Measurements from ENCODE around the gene GPALPP1.
"Not testable (repeated sequence)": the region's sequence is repeated elsewhere in the genome, so short reads cannot be mapped to it uniquely, and the experiment has no call there.

Gene GPALPP1

DNA sequence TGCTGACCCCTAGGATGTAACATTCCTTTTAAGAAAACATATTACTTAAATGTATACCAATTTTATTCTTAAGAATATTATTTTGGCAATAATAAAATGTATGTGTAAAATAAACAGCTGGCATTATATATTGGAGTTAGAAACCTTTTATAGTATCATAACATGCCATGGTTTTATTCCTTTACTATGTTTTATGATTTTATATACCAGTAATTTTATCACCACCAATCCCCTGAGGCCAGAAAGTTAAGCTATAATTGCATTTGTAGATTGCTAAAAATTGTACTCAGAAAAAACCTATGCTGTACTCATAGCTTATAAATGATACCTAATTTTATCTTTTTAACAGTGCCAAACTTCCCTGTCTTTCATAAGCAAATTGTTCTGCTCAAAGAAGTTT is 17.9 kb downstream of the GPALPP1 start:
- DNase-seq: no peak

DNA sequence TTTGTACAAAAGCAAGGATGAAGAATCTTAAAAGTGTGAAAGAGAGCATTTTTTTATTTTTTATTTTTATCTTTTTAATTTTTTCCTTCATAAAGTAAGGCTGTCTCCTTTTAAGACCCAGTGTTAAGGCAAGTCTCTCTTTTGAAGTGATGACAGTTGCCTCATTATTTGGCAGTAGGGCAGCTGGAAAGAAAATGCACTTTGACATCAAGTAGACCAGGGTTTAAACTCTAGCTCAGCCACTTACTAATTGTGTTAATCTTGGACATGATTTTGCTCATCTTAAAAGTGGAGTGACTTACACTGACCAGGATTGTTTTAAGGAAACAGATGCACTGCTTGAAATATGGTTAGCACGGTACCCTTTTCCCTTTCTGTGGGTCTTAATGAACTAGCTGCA is 18.5 kb downstream of the GPALPP1 start:
- DNase-seq: no peak

DNA sequence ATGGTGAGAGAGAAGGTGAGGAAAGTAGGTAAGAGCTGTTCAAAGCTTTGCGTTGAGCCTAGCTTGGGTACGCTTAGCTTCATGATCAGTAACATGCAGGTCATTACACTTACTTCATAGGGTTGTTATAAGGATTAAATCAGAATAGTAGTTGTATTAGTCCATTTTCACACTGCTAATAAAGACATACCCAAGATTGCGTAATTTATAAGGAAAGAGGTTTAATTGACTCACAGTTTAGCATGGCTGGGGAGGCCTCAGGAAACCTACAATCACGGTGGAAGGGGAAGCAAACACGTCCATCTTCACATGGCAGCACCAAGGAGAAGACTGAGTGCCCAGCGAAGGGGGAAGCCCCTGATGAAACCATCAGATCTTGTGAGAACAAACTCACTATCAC is 21.9 kb downstream of the GPALPP1 start:
- DNase-seq: no peak

DNA sequence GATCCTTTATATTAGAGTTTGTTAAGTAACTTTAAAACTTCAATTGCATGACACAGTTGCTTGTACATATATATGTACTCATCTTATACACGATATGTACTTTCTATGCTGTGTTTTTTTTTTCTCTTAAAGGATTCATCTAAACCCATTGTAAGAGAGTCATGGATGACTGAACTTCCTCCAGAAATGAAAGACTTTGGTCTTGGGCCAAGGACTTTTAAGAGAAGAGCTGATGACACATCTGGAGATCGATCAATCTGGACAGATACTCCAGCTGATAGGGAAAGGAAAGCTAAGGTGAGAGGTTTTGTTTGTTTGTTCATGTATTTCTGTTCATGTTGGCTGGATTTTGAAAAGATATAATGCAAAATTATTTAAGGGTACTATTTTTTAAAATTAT is 26.0 kb downstream of the GPALPP1 start:
- no peak for DNase-seq

DNA sequence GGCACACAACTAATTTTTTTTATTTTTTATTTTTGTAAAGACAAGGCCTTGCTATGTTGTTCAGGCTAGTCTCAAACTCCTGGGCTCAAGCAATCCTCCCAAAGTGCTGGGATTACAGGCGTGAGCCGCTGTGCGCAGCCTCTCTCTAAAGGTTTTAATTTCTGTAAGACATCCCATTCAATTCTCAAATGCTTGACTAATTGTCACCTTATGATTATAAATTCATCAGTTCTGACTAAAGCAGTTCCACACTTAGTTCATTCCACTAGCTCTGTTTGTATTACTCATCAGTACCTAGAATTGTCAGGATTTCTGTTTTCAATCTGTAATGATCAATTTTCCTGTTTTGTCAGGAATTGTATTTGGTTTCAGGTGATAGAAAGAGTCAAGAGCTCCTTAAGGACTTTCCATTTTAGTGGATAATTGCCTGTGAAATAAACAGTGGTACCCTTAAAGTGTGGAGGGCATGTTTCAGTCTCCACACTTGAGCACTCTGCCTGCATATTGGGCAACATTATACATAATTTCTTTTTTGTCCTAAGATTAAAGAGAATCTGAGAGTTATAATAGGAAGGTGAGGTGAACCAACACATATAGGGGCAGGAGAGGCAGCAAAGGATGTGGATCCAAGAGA is 27.6 kb downstream of the GPALPP1 start:
- no peak for DNase-seq

DNA sequence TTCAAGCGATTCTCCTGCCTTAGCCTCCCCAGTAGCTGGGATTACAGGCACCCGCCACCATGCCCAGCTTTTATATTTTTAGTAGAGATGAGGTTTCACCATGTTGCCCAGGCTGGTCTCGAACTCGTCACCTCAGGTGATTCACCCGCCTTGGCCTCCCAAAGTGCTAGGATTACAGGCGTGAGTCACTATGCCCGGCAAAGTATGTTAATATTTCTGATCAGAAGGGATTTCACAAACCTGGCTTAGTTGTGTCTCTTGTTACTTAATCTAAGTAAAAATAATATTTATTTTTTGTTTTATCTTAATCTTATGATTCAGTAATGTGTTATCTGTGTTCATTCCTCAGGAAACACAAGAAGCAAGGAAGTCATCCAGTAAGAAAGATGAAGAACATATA is 30.6 kb downstream of the GPALPP1 start:
- not testable (repeated sequence) for DNase-seq

DNA sequence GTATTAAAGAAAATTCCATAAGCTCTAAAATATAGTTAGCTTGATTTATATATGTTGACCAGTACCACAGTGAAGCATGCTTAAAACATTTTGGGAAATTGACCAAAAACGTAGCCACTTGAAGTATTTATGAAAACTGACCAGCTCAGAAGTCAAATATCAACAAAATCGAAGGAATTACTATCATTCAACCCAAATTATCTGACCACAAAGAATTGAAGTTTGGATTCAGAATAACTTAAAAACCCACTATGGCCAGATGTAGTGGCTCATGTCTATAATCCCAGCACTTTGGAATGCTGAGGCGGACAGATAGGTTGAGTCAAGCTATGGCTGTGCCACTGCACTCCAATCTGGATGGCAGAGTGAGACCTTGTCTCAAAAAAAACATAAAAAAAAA is 31.9 kb downstream of the GPALPP1 start:
- no peak for DNase-seq

DNA sequence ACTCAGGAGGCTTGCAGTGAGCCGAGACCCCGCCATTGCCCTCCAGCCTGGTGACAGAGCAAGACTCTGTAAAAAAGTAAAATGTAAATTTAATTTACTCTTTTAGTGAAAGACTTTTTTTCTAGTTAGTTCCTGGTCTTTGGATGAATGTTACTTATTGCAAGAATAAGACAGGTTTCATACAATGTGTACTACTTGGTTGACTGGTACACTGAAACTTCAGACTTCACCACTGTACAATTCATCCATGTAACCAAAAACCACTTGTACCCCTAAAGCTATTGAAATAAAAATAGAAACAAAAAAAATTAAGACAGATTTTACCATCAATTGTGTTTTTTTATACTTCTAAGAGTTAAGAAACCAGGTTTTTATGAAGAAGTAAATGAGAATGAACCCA is 35.5 kb downstream of the GPALPP1 start:
- no peak for DNase-seq

DNA sequence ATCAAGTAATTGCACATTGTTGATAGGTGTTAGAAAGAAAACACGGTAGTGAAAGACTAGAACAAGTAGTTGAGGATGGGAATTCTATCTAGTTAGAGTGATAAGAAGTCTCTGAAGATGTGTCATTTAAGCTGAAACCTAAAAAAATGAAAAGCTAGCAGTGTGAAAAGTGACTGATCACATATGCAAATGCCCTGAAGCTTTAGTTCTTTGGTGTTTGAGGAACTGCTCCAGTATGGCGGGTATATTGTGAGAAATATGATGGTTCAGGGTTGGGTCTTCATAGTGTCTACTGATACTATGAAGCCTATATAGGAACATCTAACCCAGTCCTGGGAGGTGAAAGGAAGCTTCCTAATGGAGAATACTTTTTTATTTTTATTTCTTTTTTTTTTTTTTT is 45.0 kb downstream of the GPALPP1 start:
- DNase-seq: no peak

DNA sequence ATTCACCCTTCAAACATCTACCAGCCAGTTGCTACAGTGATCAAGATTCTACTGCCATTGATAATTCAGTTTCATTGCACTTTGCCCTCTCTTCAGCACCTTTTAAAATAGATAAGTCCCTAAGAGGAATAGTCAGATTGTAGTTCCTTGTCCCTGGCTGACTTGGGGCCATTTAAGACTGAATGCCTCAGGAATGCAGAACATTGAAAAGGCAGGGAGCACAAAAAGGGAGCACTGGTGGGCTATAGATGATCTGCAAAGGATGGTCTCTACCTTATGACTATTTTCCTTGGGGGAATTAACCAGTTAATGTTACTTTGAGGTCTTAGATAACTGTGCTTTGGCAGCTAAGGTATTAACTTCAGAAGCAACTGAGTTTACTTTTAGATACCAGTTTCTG is 46.9 kb downstream of the GPALPP1 start:
- no peak for DNase-seq

DNA sequence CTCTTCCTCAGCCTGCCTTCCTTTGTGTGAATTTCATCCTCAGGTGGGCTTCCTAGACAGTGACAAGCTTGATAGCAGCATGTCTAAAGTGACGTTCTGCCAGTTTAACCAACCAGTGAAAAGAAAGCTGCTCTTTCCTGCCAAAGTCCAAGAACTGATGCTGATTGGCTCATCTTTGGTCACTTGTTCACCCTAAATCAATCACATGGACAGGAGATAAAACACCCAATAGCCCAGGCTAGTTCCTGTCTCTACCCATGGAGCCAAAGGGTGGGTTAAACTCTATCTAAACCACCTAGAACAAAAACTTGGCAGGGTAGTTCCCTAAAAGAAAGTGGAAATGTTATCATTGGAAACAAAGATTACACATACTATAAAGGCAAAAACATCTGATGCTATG is 50.8 kb downstream of the GPALPP1 start:
- DNase-seq: no peak

DNA sequence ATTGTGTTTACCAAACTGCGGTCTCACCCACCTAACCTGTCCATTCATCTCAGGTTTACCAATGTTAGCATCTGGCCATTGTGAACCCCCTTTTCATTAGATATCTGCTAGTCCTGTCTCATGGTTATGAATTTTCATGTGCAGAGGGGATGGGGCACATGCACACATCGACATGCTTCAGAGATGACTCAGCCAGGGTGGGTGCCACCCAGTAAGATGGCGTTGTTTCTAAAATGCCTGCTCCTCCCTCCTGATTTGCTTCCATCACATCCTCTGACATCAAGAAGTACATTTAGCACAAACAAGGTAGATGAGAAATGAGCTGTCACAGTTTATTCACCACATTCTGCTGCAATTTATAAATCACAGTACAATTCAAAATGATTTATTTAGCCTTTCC is 51.3 kb downstream of the GPALPP1 start:
- DNase-seq: peak; percentile 50

DNA sequence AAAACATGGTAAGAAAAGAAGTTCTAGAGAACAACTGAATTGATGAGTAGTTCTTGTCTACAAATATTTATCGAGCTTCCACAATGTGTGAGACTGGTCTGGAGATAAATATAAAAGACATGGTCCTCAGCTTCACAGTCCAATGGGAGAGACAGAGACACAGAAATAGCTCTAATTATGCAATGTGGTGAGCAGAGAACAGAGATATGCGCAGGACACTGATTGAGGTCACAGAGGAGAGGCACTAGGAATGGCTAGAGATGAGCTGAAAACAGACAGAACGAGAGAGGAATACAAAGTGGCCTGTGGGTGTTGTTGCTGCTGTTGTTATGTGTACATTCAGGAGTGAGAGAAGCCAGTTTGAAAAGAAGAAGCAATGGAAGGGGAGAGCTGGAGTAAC is 53.2 kb downstream of the GPALPP1 start:
- DNase-seq: no peak

DNA sequence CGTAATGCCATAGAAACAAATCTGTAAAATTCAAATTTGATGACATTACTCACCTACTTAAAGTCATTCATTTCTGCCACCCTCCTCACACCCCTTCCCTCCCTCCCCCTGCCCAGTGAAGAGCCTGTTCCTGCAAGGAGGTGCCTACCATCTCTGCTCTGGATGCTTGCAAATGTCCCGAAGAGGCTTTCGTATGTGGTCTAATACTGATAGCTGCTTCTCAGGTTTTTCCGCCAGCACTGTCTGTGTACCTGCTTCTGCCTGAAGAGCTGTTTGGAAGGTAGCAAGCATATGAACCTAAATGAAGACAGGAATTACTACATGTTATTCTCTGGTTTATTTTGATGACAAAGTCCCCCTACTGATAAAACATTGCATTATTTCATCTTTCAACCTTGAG is 57.1 kb downstream of the GPALPP1 start:
- no peak for DNase-seq

DNA sequence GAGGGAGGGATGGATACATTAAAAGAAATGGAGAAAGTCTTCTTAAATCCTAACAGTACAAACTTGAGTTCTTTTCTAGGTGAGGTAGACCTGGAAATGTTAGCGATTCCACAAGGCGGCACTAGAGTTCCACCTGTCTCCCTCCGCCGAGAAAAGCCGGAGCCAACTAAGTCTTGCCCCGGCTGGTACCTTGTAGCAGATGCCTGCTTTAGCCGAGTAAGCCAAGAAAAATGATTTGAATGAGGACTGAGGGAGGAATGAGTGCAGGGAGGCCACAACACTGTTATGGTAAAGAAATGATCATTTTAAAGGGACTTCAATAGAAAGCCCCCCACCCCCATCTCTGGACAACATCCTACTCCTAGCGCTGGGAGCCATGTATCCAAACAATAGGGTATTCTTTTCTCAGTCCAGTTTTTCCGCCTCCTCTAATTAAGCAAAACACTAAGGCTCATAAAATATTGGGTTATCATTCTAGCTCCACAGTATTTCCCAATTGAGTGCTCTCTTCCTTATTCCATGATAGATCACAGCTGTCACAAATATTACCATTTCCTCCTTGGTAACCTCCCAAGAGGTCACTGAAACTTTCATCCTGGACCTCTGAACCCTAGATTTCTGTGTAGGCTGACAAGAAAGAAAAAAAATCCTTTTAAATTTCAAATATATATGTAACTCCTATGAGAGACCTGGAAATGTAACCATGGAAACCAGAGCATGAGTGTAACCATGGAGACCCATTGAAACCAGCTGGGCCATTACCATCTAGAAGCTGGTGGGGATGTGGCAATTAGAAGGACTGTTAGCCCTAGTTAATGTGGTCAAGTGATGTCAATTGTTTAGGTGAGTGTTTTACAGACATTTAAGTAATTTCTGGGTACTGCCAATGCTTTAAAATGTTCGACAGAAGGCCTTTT is 58.3 kb downstream of the GPALPP1 start:
- DNase-seq: peak; percentile 82

DNA sequence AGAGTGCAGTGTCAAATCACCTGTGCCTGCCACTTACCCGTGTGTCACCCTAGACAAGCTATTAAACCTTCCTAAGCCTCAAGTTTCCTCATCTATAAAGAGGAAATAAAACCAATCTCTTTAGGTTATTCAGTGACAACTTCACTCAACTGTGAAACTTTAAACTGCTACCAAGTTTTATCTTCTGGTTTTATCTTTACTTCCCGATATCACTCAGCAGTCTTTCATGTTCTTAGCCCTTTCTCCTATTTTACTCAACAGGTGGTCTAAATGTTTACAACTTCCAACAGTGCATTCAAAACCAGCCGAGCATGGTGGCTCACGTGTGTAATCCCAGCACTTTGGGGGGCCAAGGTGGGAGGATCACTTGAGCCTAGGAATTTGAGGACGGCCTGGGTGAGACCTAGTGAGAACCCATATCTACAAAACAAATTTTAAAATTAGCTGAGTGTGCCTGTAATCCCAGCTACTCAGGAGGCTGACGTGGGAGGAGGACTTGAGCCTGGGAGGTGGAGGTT is 59.6 kb downstream of the GPALPP1 start:
- DNase-seq: no peak

DNA sequence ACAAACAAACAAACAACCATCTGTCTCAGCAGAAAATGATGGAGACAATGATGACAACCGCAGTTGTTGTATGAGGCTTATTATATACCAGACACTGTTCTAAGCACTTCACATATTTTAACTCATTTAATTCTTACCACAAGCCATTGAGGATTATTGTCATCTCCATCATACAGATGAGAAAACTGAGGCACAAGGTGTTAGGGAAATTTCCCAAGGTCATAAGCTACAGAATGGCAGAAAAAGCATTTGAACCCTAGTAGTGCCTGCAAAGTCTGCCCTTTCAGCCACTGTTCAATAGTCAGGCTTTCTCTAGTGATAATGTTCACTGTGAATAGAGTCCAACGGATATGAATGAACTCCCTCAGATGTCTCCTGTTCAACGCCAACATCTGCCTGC is 60.1 kb downstream of the GPALPP1 start:
- DNase-seq: no peak

DNA sequence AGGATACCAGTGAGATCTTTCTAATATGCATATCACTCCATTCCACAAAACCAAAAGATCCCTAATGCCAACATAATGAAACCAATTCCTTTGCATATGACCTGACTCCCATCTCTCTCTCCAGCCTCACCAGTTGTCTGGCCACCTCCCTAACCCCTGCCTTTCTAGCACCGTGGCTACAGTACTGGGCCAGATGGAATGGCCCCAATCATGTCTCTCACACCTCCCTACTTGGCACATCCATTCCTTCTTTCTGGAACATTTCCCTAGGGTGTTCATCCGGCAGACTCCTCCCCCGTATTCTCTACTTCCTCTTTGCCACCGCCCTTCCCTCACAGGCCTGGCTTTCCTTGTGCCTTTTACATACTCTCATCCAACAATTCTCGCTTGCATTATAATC is 62.0 kb downstream of the GPALPP1 start:
- DNase-seq: no peak

DNA sequence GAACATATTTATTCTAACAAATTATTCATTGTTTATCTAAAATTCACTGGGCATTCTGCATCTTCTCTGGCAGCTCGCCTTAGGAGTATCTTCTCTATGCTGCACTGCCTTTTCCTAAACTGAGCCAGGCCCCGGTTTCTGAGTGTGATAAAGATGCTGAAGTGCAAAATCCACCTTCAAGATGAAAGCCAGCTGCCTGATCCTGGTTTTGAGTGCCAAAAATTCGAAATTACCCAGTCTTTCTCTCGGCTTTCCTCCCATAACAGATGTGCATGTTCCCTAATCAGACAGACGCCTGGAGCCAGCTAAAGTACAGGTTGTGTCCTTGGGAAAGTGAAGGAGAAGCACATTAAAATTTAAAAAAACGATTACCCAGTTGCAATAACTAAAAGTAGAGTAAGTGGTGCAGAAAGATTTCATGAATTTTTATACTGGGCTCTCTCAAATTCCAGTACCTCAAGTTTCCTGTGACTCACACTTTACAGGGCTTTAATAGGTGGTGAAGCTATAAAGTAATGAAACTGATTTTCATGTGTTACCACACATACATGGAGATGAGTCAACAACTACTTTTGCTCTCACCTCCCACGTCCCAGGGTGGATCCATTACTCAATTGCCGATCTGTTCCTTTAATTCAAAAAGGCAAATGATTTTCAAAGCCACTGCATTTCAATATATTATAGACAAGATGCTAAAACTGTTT is 66.0 kb downstream of the GPALPP1 start:
- peak; percentile 82 for DNase-seq

DNA sequence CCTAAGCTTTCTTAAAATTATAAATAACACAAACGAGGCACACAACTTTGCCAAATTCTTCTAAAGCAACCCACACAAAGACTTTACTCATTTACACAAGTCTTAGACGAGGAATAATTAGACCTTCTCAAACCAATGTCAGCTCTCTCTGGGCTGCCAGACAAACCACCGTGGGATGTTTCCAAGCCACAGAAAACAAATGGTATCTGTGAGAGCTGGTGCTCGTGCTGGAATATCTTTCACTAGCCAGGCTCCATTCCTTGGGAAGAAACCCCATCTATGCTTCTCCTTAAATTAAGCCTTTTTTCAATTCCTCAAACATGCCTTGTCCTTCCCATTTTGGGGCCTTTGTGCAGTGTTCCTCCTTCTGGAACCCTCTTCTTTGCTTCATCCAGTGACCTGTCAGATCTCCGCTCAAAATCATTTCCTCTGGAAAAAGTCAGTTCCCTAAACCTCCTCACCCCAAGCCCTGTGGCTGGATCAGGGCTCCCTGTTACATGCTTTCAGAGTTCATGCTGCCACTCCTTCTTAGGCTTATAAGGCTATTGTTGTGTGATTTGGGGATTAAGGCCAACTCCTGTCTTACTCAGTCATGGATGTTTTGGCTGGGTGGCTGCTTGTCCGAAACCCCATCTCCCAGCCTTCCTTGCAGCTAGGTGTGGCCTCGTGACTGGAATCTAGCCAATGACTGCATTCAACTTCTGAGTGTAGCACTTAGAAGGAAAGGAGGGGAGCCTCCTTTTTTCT is 66.7 kb downstream of the GPALPP1 start:
- DNase-seq: peak; percentile 35

DNA sequence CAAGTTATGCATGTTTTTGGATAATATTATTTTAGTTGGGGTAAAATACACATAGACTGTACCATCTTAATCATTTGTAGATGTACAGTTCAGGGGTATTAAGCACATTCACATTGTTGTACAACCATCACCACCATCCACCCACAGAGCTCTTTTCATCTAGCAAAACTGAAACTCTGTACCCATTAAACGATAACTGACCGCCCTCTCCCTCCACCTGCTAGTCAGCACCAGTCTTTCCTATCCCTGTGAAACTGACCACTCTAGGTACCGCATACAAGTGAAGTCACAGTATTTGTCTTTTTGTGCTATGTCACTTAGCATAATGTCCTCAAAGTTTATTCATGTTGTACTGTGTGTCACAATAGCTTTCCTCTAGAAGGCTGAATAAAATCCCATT is 70.7 kb downstream of the GPALPP1 start:
- no peak for DNase-seq

DNA sequence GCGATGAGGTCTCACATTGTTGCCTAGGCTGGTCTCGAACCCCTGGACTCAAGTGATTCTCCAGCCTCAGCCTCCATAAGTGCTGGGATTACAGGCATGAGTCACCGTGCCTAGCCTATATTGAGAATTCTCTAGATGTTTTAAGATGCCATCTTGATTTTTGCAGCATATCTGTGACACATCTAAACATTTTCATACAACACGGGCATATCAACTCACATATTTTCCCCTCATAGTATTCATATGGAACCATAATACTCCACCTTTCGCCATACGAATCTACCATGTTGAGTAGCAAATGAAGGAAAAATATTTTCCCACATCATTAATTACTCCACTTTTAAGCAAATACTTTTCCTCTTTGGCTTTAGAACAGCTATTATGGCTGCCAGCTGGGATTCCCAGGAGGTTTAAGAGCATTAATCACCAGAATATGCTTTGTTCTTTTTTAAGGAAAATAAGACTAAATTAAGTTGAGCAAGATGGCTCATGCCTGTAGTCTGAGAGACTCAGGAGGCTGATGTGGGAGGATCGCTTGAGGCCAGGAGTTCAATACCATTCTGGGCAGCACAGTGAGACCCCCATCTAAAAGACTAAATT is 74.0 kb downstream of the GPALPP1 start:
- DNase-seq: peak; percentile 46

Data from fibroblast of skin of back (primary cell).